HG03039 (cell line): ENCODE data around the gene ASCC3.

Source experiments
- ATAC-seq: cut with Tn5 transposase; IDR thresholded peaks from one replicate; pipeline ENCODE4 v1.9.1; 2021; ENCODE audit warnings: mild to moderate bottlenecking, moderate library complexity; ENCODE audit not compliant: unreplicated experiment

ASCC3 gene

GRCh38 chr6:100612094-100612493 lies 269.0 kb downstream of the ASCC3 start:
- no peak for ATAC-seq

DNA sequence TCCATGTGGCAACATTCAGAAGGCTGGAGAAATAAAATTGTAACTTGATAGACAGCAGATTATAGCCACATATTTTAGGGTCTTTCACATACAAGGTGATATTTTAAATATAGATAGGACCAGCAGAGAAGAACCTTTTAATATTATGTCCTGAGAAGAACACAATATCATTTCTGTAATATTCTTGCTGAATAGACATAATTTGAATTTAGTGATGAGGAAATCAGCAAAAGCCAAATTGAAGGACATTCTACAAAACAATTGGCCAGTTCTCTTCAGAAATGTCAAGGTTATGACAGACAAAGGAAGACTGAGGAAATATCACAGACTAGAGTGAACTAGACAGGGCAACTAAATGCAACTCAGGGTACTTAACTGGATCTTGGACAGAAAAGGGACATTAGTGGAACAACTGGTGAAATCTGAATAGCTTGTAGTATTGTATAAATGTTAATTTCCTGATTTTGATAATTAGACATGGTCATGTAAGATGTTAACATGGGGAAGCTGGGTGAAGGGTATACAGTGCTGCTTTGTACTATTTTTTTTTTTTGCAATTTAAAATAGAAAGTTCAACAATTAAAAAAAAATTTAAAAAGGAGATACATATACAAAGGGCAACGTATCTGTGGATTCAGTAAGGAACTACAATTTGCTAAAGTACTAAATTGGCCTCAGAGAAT lies 281.9 kb downstream of the ASCC3 start:
- ATAC-seq, result no peak

DNA sequence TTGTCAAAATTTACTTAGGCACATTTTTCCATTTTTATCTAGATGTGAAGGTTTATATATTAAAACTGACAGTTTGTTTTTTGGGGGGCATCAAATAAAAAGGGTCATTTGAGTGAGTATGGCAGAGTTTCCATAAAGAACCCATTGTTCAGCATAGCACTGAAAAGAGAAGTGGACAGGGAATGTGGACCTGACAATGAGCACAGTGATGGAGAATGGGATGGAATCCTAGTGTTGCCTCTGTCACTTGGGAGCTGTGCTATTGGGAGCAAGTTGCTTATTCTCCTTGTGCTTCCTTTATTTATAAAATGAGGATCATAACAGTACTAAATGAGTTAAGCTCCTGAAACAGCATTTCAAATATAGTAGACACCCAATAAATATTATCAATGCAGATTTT lies 285.7 kb downstream of the ASCC3 start:
- no peak for ATAC-seq

GRCh38 chr6:100593522-100593921 lies 287.6 kb downstream of the ASCC3 start:
- no peak for ATAC-seq

DNA sequence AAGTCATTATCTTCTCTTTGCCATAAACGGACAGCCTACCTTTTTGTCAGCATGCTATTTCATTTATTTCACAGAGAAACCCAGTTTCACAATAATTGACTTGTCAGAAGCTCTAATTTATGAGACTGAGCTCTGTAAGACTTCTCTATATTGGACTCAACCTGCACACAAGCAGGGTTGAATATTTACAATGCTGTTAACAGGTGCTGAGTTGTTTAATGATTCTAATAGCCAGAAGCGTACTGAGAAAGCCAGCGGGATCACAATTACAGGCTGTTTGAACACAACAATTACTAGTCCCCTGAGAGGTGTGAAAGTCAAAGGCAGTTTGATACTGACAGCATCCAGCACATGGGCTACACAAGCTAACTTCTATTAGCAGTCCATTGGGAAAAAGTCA lies 288.2 kb downstream of the ASCC3 start:
- no peak for ATAC-seq

DNA sequence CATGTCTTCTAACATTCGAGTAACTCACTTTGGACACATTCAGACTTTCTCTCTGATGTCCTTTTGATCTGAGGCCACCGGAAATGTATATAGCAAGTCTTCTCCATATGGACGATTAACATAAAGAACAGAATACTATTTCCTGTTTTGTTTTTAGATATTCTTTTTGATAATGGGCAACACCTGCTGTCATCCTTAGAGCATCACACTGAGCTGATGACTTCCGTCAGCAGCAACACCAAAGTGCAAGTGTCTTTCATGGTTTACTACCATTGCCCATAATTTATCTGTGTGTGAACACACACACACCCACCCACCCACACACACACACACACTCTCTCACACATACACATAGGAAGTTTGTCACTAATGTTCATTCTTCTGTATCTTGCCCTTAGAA lies 303.7 kb downstream of the ASCC3 start:
- ATAC-seq, result no peak

- ATAC-seq, result no peak
Measured at GRCh38 chr6:100575921-100576320, 305.2 kb downstream of the ASCC3 start.

GRCh38 chr6:100574836-100575235 lies 306.3 kb downstream of the ASCC3 start:
- ATAC-seq, result no peak

DNA sequence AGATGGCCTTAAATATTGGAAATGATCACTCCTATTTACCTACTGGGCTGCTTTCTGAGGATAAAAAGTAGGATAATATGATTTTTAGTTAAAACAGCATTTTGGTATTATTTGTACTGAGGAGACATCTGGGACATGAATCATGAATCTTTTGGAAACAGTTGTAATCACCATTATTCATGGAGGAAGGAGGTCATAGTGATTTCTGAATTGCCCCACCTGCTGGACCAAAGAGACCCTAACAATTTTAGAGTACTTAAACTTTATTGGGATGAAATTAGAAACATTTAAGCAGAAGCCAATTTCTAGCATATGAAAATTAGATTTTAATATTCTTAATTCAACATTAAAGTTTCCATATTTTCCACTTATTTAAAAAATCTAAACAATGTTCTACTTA lies 308.0 kb downstream of the ASCC3 start:
- ATAC-seq, result no peak

DNA sequence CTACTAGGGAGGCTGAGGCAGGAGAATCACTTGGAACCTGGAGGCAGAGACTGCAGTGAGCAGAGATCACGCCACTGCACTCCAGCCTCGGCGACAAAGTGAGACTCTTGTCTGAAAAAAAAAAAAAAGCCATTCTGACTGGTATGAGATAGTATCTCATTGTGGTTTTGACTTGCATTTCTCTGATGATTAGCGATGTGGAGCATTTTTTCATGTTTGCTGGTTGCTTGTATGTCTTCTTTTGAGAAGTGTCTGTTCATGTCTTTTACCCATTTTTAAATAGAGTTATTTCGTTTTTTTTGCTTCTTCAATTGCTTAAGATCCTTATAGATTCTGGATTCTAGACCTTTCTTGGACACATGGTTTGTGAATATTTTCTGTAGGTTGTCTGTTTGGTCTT lies 312.9 kb downstream of the ASCC3 start:
- no peak for ATAC-seq

DNA sequence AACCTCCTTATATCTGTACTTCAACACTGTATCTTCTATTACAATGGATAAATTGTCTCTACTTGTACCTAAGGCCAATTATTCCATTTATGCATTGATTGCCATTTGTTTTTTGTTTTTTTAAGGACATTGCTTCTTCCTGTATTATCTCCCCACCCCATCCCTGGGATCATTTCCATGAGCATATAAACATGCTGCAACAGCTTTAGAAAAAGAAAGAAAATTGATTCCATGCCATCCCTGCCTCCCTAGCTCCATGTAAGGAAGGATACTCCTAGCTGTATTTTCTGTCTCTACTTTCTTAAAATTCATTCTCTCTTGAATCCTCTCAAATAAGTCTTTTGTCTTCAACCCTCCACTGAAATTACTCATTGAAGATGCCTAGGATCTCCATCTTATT lies 314.6 kb downstream of the ASCC3 start:
- ATAC-seq, result no peak

DNA sequence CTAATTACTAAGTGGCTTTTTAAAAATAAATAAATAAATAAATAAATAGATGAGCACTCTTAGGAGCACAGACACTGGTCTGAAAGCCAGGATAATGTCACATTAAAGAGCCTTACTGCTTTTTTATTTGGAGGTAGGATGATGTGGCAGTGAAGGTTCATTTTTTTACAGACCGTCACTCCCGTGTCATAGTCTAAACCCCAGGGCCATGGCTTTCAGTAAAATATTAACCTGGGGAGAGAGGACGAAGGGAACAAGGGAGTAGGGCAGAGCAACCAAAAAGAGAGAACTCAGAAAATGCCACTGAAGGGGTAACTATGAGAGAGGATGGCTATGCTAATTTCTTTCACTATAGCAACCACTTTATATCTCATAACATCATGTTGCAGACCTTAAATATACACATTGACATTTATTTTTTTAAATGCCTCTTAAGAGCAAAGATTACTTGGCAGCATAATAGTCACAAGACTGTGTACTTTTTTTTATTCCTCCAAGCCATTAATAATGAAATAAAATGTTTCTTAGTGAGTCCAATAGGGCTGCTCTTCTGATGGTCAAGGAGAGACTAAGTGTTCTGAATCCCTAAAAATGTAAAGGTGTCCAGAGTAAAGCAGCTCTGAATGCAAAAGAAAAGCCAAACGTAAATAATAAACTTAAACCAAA lies 315.6 kb downstream of the ASCC3 start:
- ATAC-seq, result no peak

- no peak for ATAC-seq
Measured at GRCh38 chr6:100559859-100560258, 321.3 kb downstream of the ASCC3 start.

DNA sequence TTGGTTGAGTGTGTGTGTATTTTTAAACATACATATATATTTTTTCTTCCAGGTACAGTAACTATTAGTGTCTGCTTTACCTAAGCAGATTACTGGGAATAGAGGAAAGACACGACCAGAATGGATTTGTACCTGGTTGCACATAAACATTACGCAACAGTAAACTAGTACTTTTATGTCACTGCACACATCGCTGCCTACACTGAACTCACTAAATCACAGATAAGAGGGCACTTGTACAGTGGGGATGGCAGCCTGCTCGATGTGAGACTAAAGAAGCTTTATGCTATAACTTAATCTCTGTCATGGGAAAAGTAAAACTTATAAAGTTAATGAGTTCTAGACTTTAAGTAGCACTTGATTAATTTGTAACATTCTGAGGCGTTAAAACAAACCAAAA lies 326.9 kb downstream of the ASCC3 start:
- ATAC-seq, result no peak

DNA sequence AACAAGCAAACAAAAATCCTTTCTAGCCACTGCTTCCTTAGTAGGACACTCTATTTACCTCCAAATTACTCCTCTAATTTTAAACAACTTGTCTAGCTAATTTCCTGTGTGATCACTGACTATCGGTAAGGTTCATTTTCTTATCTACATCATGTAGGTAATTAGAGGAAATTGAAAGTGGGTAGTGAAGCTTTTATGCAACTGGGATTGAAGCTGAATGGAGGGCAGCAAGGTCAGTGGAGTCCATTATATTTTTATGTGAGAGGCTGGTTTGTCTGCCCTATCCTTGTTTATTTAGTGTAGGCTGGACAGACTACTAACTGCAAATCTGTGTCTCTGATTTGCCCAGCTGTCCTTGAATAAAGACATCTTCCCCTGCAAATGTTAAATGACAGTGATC lies 327.9 kb downstream of the ASCC3 start:
- no peak for ATAC-seq

GRCh38 chr6:100549406-100550167 lies 331.5 kb downstream of the ASCC3 start:
- ATAC-seq, result no peak

- no peak for ATAC-seq
Measured at GRCh38 chr6:100538086-100538485, 343.0 kb downstream of the ASCC3 start.

DNA sequence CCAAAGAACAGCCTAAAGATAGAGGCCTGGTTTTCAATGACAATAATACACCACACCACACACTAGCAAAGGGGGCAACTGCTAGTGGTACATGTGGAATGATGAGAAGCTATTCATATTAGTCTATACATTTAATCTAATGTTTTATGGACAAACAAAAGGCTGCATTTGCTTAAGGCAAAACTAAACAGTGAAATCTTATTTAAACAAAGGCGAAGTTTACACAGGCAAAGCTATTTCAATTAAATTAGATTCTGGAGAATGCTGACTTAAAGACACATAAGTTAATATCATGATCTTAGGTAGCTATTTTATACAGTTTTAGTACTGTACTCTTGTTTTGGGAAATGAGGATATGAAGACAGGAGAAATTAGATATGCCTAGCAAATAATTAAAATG lies 362.5 kb downstream of the ASCC3 start:
- no peak for ATAC-seq

DNA sequence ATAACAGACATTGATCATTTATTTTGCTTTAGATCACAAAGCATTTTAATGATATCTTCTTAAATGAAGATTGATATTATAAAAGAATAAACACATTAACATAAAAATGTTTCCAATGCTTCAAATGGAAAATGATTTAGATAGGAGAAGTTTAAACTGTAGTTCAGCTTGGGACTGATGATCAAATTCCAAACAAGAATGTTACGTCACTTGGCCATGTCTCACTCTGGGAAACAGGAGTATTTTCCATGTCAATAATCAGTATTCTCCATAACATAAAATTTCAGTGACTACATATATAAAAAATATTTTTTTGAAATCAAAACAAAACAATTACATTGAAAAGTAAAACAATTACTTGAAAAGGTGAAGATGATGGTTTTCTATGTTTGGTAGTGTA lies 363.5 kb downstream of the ASCC3 start:
- no peak for ATAC-seq

DNA sequence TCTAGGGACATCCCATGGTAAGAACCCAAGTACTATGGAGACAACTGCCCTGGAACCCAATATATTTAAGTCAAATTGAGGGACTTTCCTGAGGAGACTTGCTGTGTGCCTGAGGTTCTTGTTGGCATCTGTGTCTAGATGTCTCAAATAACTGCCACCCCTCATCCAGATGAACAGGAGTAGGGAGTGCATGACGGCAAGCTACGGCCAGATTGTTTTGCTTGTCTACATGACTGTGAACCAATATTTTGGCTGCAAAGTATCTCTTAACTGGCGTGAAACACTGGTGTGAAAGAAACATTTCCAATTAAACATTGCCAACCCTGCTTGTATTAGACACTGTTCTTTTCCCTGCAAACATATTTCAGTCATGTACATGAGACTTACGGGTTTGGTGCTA lies 364.0 kb downstream of the ASCC3 start:
- no peak for ATAC-seq

DNA sequence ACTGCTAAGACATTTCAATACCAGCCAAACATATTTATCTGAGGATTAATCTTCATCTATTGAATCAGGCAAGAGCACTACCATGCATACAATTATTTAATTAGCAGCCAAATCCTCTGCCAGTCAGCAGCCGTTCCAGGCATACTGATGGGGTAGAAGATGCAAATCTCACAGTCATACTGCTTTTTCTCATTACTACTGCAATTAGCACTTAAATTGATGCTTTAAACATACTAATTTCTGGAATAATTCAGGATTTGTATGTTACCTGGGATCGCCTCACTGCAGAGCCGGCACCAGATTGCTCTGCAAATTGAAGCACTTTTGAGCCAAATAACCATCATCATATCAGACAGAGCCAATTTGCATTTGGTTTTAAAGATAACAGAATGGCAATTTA lies 366.5 kb downstream of the ASCC3 start:
- no peak for ATAC-seq

GRCh38 chr6:100512203-100512862 lies 368.8 kb downstream of the ASCC3 start:
- ATAC-seq, result no peak
